WTC11 (cell line): ENCODE measurements around the gene BLMH. TPM values are rescaled to one million over a fixed set of nuclear protein-coding genes. Genes with fewer than 3 reads are reported as not detected.

Experiments used
- ATAC-seq: fragments of 200-7000 bp; cut with Tn5 transposase; 2 replicates; pipeline ENCODE4 v1.10.0; 2021; ENCODE audit warnings: mild to moderate bottlenecking, moderate library complexity
- CTCF ChIA-PET: fragments of 300-600 bp; sonication (Branson Sonifier 250); formaldehyde crosslinking; loops from one replicate; lab custom pipeline; 2021; ENCODE audit warnings: antibody characterized with exemption; lab: Charles Lee
- POLR2A ChIA-PET: fragments of 350-600 bp; sonication (Branson Sonifier 250); formaldehyde crosslinking; loops from one replicate; lab custom pipeline; 2021; ENCODE audit warnings: antibody characterized with exemption; lab: Charles Lee
- DNase-seq: peaks from one replicate; pipeline ENCODE4 v3.0.0; 2021; ENCODE audit warnings: low spot score
- H3K27ac Mint-ChIP-seq: 2 replicates; pipeline ENCODE4 v1.8.0; 2021; ENCODE audit warnings: mixed read lengths
- H3K27me3 Mint-ChIP-seq: 2 replicates; pipeline ENCODE4 v1.8.0; 2021; ENCODE audit warnings: low read depth, mild to moderate bottlenecking, moderate library complexity, mixed read lengths
- H3K36me3 Mint-ChIP-seq: 2 replicates; pipeline ENCODE4 v1.8.0; 2021; ENCODE audit warnings: mixed read lengths
- H3K4me1 Mint-ChIP-seq: 2 replicates; pipeline ENCODE4 v1.8.0; 2022; ENCODE audit warnings: mixed read lengths
- H3K4me3 Mint-ChIP-seq: 2 replicates; pipeline ENCODE4 v1.8.0; 2021; ENCODE audit warnings: mild to moderate bottlenecking, moderate library complexity, mixed read lengths
- H3K9me3 Mint-ChIP-seq: 2 replicates; pipeline ENCODE4 v1.8.0; 2021; ENCODE audit warnings: mixed read lengths
- ARID4B ChIP-seq: sonication (generic); formaldehyde crosslinking; IDR thresholded peaks from 2 replicates; pipeline ENCODE4 v1.8.0; 2023; ENCODE audit warnings: missing genetic modification reagents, mild to moderate bottlenecking, borderline replicate concordance
- ATF1 ChIP-seq: sonication (generic); formaldehyde crosslinking; IDR thresholded peaks from 2 replicates; pipeline ENCODE4 v1.8.1; 2023; ENCODE audit warnings: mild to moderate bottlenecking, moderate library complexity, missing genetic modification reagents
- FOXJ3 ChIP-seq: sonication (generic); formaldehyde crosslinking; IDR thresholded peaks from 2 replicates; pipeline ENCODE4 v1.9.0; 2021; ENCODE audit warnings: missing genetic modification reagents, mild to moderate bottlenecking, borderline replicate concordance
- FOXP1 ChIP-seq: sonication (generic); formaldehyde crosslinking; IDR thresholded peaks from 2 replicates; pipeline ENCODE4 v1.8.0; 2022; ENCODE audit warnings: missing genetic modification reagents, mild to moderate bottlenecking, moderate library complexity, borderline replicate concordance
- HMGA2 ChIP-seq: fragments of 250-450 bp; sonication (Bioruptor Pico); IDR thresholded peaks from 2 replicates; pipeline ENCODE4 v1.4.0; 2021; ENCODE audit warnings: mild to moderate bottlenecking, moderate library complexity
- IRF1 ChIP-seq: sonication (generic); formaldehyde crosslinking; IDR thresholded peaks from 2 replicates; pipeline ENCODE4 v1.8.0; 2023; ENCODE audit warnings: missing genetic modification reagents
- JAZF1 ChIP-seq: fragments of 250-450 bp; sonication (Bioruptor Pico); IDR thresholded peaks from 2 replicates; pipeline ENCODE4 v1.9.0; 2021; ENCODE audit warnings: moderate library complexity, mild to moderate bottlenecking, inconsistent platforms
- KAT7 ChIP-seq: sonication (generic); formaldehyde crosslinking; IDR thresholded peaks from 2 replicates; pipeline ENCODE4 v1.8.1; 2023; ENCODE audit warnings: missing genetic modification reagents, mild to moderate bottlenecking, borderline replicate concordance
- MLX ChIP-seq: sonication (generic); formaldehyde crosslinking; IDR thresholded peaks from 2 replicates; pipeline ENCODE4 v1.8.1; 2023; ENCODE audit warnings: mild to moderate bottlenecking, missing genetic modification reagents, moderate library complexity
- OVOL2 ChIP-seq: fragments of 250-450 bp; sonication (Bioruptor Pico); IDR thresholded peaks from 2 replicates; pipeline ENCODE4 v1.9.0; 2021; ENCODE audit warnings: mild to moderate bottlenecking, borderline replicate concordance
- PREB ChIP-seq: sonication (generic); formaldehyde crosslinking; IDR thresholded peaks from 2 replicates; pipeline ENCODE4 v1.8.1; 2022; ENCODE audit warnings: mild to moderate bottlenecking, missing genetic modification reagents, moderate library complexity, borderline replicate concordance
- PRRX2 ChIP-seq: fragments of 250-450 bp; sonication (Bioruptor Pico); IDR thresholded peaks from 2 replicates; pipeline ENCODE4 v1.8.0; 2021; ENCODE audit warnings: mild to moderate bottlenecking
- SMAD3 ChIP-seq: sonication (generic); formaldehyde crosslinking; IDR thresholded peaks from 2 replicates; pipeline ENCODE4 v1.8.0; 2022; ENCODE audit warnings: missing genetic modification reagents, mild to moderate bottlenecking, borderline replicate concordance
- TCF7 ChIP-seq: sonication (generic); formaldehyde crosslinking; IDR thresholded peaks from 2 replicates; pipeline ENCODE4 v1.8.0; 2022; ENCODE audit warnings: mild to moderate bottlenecking, low read depth, missing genetic modification reagents, moderate library complexity
- TEAD1 ChIP-seq: sonication (generic); formaldehyde crosslinking; IDR thresholded peaks from 2 replicates; pipeline ENCODE4 v1.8.0; 2022; ENCODE audit warnings: mild to moderate bottlenecking, missing genetic modification reagents
- USF2 ChIP-seq: sonication (generic); formaldehyde crosslinking; IDR thresholded peaks from 2 replicates; pipeline ENCODE4 v1.8.1; 2023; ENCODE audit warnings: mild to moderate bottlenecking, missing genetic modification reagents, moderate library complexity
- ZBTB21 ChIP-seq: sonication (generic); formaldehyde crosslinking; IDR thresholded peaks from 2 replicates; pipeline ENCODE4 v1.8.1; 2023; ENCODE audit warnings: mild to moderate bottlenecking, missing genetic modification reagents, borderline replicate concordance
- ZNF232 ChIP-seq: sonication (generic); formaldehyde crosslinking; IDR thresholded peaks from 2 replicates; pipeline ENCODE4 v1.8.0; 2022; ENCODE audit warnings: mild to moderate bottlenecking, missing genetic modification reagents
- ZNF263 ChIP-seq: sonication (generic); formaldehyde crosslinking; IDR thresholded peaks from 2 replicates; pipeline ENCODE4 v1.8.1; 2022; ENCODE audit warnings: low read depth, mild to moderate bottlenecking, moderate library complexity, missing genetic modification reagents
- ZNF317 ChIP-seq: sonication (generic); formaldehyde crosslinking; IDR thresholded peaks from 2 replicates; pipeline ENCODE4 v1.8.1; 2023; ENCODE audit warnings: low read depth, mild to moderate bottlenecking, moderate library complexity, missing genetic modification reagents, borderline replicate concordance
- ZNF671 ChIP-seq: fragments of 250-450 bp; sonication (Bioruptor Pico); IDR thresholded peaks from 2 replicates; pipeline ENCODE4 v1.8.0; 2021; ENCODE audit warnings: mild to moderate bottlenecking
- total RNA-seq: library from RNA; stranded (reverse); gene quantifications from 3 replicates; pipeline ENCODE4 v1.2.3, GENCODE V29; 2021
- TF ChIP-seq, protein P1 (sequence below): sonication (generic); formaldehyde crosslinking; IDR thresholded peaks from 2 replicates; pipeline ENCODE4 v1.8.1; 2022; ENCODE audit warnings: low read depth, missing genetic modification reagents, borderline replicate concordance
- TF ChIP-seq, protein P2 (sequence below): sonication (generic); formaldehyde crosslinking; conservative IDR thresholded peaks from 2 replicates; pipeline ENCODE4 v1.8.1; 2022; ENCODE audit warnings: mild to moderate bottlenecking, missing genetic modification reagents
- TF ChIP-seq, protein P3 (sequence below): sonication (generic); formaldehyde crosslinking; conservative IDR thresholded peaks from 2 replicates; pipeline ENCODE4 v1.8.1; 2023; ENCODE audit warnings: mild to moderate bottlenecking, low read depth, missing genetic modification reagents, moderate library complexity

The BLMH gene
- total RNA-seq, 1 experiment from 2014 or later: 63.9 TPM

GRCh38 chr17:30251931-30252330 lies 39.8 kb downstream of the BLMH start:
- ChIA-PET CTCF (no interaction called here), POLR2A (no interaction called here)
- peaks cover 17% of the 10 kb centered on the region for H3K36me3 Mint-ChIP-seq
- DNase-seq (no peak), ATAC-seq (no peak)
- no peaks in the 10 kb centered on the region for H3K4me1 Mint-ChIP-seq
- H3K27ac Mint-ChIP-seq: no peak overlapping the region
- no peak overlapping the region for H3K4me3 Mint-ChIP-seq
- no peak for TF ChIP-seq ZBTB21 (CRISPR knock-in tag)
- TF ChIP-seq FOXJ3: no peak
- TF ChIP-seq ZNF232 (CRISPR knock-in tag): no peak
- no peak for TF ChIP-seq ARID4B (CRISPR knock-in tag)
- TF ChIP-seq KAT7 (CRISPR knock-in tag): no peak
- no peak for TF ChIP-seq TCF7 (CRISPR knock-in tag)
- TF ChIP-seq HMGA2 (CRISPR knock-in tag): no peak
- TF ChIP-seq, protein P1, sequence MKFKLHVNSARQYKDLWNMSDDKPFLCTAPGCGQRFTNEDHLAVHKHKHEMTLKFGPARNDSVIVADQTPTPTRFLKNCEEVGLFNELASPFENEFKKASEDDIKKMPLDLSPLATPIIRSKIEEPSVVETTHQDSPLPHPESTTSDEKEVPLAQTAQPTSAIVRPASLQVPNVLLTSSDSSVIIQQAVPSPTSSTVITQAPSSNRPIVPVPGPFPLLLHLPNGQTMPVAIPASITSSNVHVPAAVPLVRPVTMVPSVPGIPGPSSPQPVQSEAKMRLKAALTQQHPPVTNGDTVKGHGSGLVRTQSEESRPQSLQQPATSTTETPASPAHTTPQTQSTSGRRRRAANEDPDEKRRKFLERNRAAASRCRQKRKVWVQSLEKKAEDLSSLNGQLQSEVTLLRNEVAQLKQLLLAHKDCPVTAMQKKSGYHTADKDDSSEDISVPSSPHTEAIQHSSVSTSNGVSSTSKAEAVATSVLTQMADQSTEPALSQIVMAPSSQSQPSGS (CRISPR knock-in tag): no peak
- no peaks in the 10 kb centered on the region for H3K9me3 Mint-ChIP-seq
- H3K27me3 Mint-ChIP-seq: no peaks in the 10 kb centered on the region

- DNase-seq (no peak), ATAC-seq (no peak)
- ChIA-PET POLR2A (no interaction called here), CTCF (no interaction called here)
- Mint-ChIP-seq H3K4me3 (no peak overlapping the region), H3K36me3 (peaks cover 15% of the 10 kb centered on the region), H3K27ac (no peak overlapping the region; the same call in 1 of the 2 replicates), H3K9me3 (no peaks in the 10 kb centered on the region), H3K4me1 (no peaks in the 10 kb centered on the region), H3K27me3 (no peaks in the 10 kb centered on the region)
- TF ChIP-seq ZNF317 (CRISPR knock-in tag): no peak
- TF ChIP-seq PREB (CRISPR knock-in tag): no peak
- no peak for TF ChIP-seq PRRX2 (CRISPR knock-in tag)
- TF ChIP-seq IRF1 (CRISPR knock-in tag): no peak
- TF ChIP-seq ZNF671: no peak
- no peak for TF ChIP-seq ATF1 (CRISPR knock-in tag)
- TF ChIP-seq, protein P2, sequence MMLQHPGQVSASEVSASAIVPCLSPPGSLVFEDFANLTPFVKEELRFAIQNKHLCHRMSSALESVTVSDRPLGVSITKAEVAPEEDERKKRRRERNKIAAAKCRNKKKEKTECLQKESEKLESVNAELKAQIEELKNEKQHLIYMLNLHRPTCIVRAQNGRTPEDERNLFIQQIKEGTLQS (CRISPR knock-in tag): no peak
- no peak for TF ChIP-seq ZNF263 (CRISPR knock-in tag)
- TF ChIP-seq FOXP1 (CRISPR knock-in tag): no peak
- TF ChIP-seq, protein P3, sequence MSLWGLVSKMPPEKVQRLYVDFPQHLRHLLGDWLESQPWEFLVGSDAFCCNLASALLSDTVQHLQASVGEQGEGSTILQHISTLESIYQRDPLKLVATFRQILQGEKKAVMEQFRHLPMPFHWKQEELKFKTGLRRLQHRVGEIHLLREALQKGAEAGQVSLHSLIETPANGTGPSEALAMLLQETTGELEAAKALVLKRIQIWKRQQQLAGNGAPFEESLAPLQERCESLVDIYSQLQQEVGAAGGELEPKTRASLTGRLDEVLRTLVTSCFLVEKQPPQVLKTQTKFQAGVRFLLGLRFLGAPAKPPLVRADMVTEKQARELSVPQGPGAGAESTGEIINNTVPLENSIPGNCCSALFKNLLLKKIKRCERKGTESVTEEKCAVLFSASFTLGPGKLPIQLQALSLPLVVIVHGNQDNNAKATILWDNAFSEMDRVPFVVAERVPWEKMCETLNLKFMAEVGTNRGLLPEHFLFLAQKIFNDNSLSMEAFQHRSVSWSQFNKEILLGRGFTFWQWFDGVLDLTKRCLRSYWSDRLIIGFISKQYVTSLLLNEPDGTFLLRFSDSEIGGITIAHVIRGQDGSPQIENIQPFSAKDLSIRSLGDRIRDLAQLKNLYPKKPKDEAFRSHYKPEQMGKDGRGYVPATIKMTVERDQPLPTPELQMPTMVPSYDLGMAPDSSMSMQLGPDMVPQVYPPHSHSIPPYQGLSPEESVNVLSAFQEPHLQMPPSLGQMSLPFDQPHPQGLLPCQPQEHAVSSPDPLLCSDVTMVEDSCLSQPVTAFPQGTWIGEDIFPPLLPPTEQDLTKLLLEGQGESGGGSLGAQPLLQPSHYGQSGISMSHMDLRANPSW: no peak
- no peak for TF ChIP-seq MLX (CRISPR knock-in tag)
- TF ChIP-seq SMAD3 (CRISPR knock-in tag): no peak
- TF ChIP-seq OVOL2 (CRISPR knock-in tag): no peak
- TF ChIP-seq TEAD1 (CRISPR knock-in tag): no peak
- no peak for TF ChIP-seq ZNF232 (CRISPR knock-in tag)
- no peak for TF ChIP-seq JAZF1
- no peak for TF ChIP-seq USF2 (CRISPR knock-in tag)
These were observed 42.3 kb downstream of the BLMH start for GRCh38 chr17:30249460-30249859.
